Type B pancreatic cell (in vitro differentiated cells): ENCODE data around the gene GRAMD2A. TPM values are rescaled to one million over a fixed set of nuclear protein-coding genes. Genes with fewer than 3 reads are reported as not detected.

Experiments used
- DNase-seq: peaks from one replicate; pipeline ENCODE4 v3.0.0; 2021; ENCODE audit warnings: mixed read lengths; ENCODE audit not compliant: unreplicated experiment; ENCODE audit errors: extremely low spot score
- H3K27ac Mint-ChIP-seq: 2 replicates; pipeline ENCODE4 v1.8.0; 2021; ENCODE audit warnings: mild to moderate bottlenecking, mixed read lengths
- H3K27me3 Mint-ChIP-seq: 2 replicates; pipeline ENCODE4 v1.8.0; 2021; ENCODE audit warnings: mixed read lengths
- H3K36me3 Mint-ChIP-seq: 2 replicates; pipeline ENCODE4 v1.8.0; 2021; ENCODE audit warnings: mixed read lengths
- H3K4me1 Mint-ChIP-seq: one replicate; pipeline ENCODE4 v1.8.0; 2021; ENCODE audit warnings: mixed read lengths; ENCODE audit not compliant: unreplicated experiment
- H3K4me3 Mint-ChIP-seq: 2 replicates; pipeline ENCODE4 v1.8.0; 2021; ENCODE audit warnings: mild to moderate bottlenecking, mixed read lengths
- H3K9me3 Mint-ChIP-seq: 2 replicates; pipeline ENCODE4 v1.8.0; 2021; ENCODE audit warnings: mixed read lengths
- CTCF ChIP-seq: fragments of 200-600 bp; sonication (generic); conservative IDR thresholded peaks from 2 replicates; pipeline ENCODE4 v1.5.0; 2021; ENCODE audit warnings: antibody characterized with exemption, mild to moderate bottlenecking
- total RNA-seq: library from RNA; stranded (reverse); gene quantifications from 2 replicates; pipeline ENCODE4 v1.2.1, GENCODE V29; 2021; ENCODE audit warnings: low replicate concordance

GRAMD2A gene
- total RNA-seq, 1 donor from 2014 or later = 6.0 TPM

GRCh38 chr15:72130272-72130671, 67.3 kb downstream of the GRAMD2A start:
- peaks cover 7% of the 10 kb centered on the region for H3K4me1 Mint-ChIP-seq
- H3K27me3 Mint-ChIP-seq = no peaks in the 10 kb centered on the region
- H3K36me3 Mint-ChIP-seq = no peaks in the 10 kb centered on the region
- no peak for TF ChIP-seq CTCF
- H3K9me3 Mint-ChIP-seq = no peaks in the 10 kb centered on the region
- H3K27ac Mint-ChIP-seq = no peak overlapping the region
- DNase-seq = no peak
- no peak overlapping the region for H3K4me3 Mint-ChIP-seq

GRCh38 chr15:72128359-72128758, 69.2 kb downstream of the GRAMD2A start:
- no peaks in the 10 kb centered on the region for H3K9me3 Mint-ChIP-seq
- peaks cover 7% of the 10 kb centered on the region for H3K4me1 Mint-ChIP-seq
- no peaks in the 10 kb centered on the region for H3K27me3 Mint-ChIP-seq
- no peak for TF ChIP-seq CTCF
- no peak for DNase-seq
- no peak overlapping the region for H3K27ac Mint-ChIP-seq
- no peak overlapping the region for H3K4me3 Mint-ChIP-seq
- no peaks in the 10 kb centered on the region for H3K36me3 Mint-ChIP-seq

- Mint-ChIP-seq H3K4me3 (no peak overlapping the region), H3K27ac (no peak overlapping the region)
Measured at GRCh38 chr15:72127724-72128322, 69.8 kb downstream of the GRAMD2A start.

GRCh38 chr15:72124218-72124617, 73.4 kb downstream of the GRAMD2A start:
- Mint-ChIP-seq H3K4me1 (peaks cover 14% of the 10 kb centered on the region), H3K36me3 (no peaks in the 10 kb centered on the region), H3K27me3 (no peaks in the 10 kb centered on the region), H3K4me3 (no peak overlapping the region), H3K27ac (no peak overlapping the region), H3K9me3 (no peaks in the 10 kb centered on the region)
- no peak for DNase-seq
- no peak for TF ChIP-seq CTCF

More at GRCh38 chr15:72127724-72128322, 69.8 kb downstream of the GRAMD2A start:
- no peak for TF ChIP-seq CTCF
- DNase-seq = no peak
- Mint-ChIP-seq H3K36me3 (no peaks in the 10 kb centered on the region), H3K4me1 (peaks cover 7% of the 10 kb centered on the region), H3K9me3 (no peaks in the 10 kb centered on the region), H3K27me3 (no peaks in the 10 kb centered on the region)

GRCh38 chr15:72118017-72118978, 79.3 kb downstream of the GRAMD2A start, which contains the start of the genes MYO9A and SENP8:
Gene MYO9A, minus strand, starts transcription at chr15:72118150. Its CDS starts 71,587 bp downstream, at chr15:72046563.
Gene SENP8, plus strand, starts transcription at chr15:72118403. Its CDS starts 21,221 bp downstream, at chr15:72139624.
- H3K36me3 Mint-ChIP-seq = no peaks in the 10 kb centered on the region
- no peaks in the 10 kb centered on the region for H3K27me3 Mint-ChIP-seq
- peak within 1 kb of the TSS; percentile 99 for H3K4me3 Mint-ChIP-seq
- DNase-seq = peak; percentile 99
- peaks cover 36% of the 10 kb centered on the region for H3K4me1 Mint-ChIP-seq
- peak within 1 kb of the TSS; percentile 99 for H3K27ac Mint-ChIP-seq
- H3K9me3 Mint-ChIP-seq = no peaks in the 10 kb centered on the region
- TF ChIP-seq CTCF = no peak
